ENCODE results near the gene SEPHS1. TPM values are rescaled to one million over a fixed set of nuclear protein-coding genes. Genes with fewer than 3 reads are reported as not detected.
"Not testable (repeated sequence)": the region's sequence is repeated elsewhere in the genome, so short reads cannot be mapped to it uniquely, and the experiment has no call there.

Gene SEPHS1
- polyA plus RNA-seq = 10 to 100 TPM; 14.3 to 19.3 (median 18.4) TPM

- DNase-seq = peak; percentile 71 to 77 (median 71)
- peak within 1 kb of the TSS; percentile 75 to 89 (median 85) for H3K27ac Mint-ChIP-seq
- H3K9me3 Mint-ChIP-seq = peaks cover 0 to 1% (median 0%) of the 10 kb centered on the region in 6 donors
- peaks cover 0 to 5% (median 0%) of the 10 kb centered on the region in 3 donors for H3K36me3 Mint-ChIP-seq
- H3K27me3 Mint-ChIP-seq (ENCODE audit: low read depth in 3 of 3) = peaks cover 9 to 20% (median 11%) of the 10 kb centered on the region in 3 donors
- H3K4me1 Mint-ChIP-seq = peaks cover 38 to 47% of the 10 kb centered on the region in 2 donors
- peak within 1 kb of the TSS; percentile 87 to 96 (median 93) for H3K4me3 Mint-ChIP-seq
Observed at GRCh38 chr10:13348216-13349017, at the start of gene SEPHS1. SEPHS1 (minus strand) TSS chr10:13348293; CDS start chr10:13344950, 3,343 bp downstream.

GRCh38 chr10:13397052-13397451 is 49.0 kb upstream of the SEPHS1 start:
- no peak for DNase-seq
- Mint-ChIP-seq H3K27me3 (ENCODE audit: low read depth in 3 of 3) (peaks cover 1 to 16% (median 11%) of the 10 kb centered on the region in 3 donors), H3K9me3 (no peaks in the 10 kb centered on the region), H3K4me3 (no peak overlapping the region), H3K4me1 (no peaks in the 10 kb centered on the region), H3K36me3 (no peaks in the 10 kb centered on the region), H3K27ac (no peak overlapping the region)

- Mint-ChIP-seq H3K4me3 (no peak overlapping the region), H3K27ac (no peak overlapping the region), H3K27me3 (ENCODE audit: low read depth in 3 of 3) (peaks cover 2 to 16% (median 11%) of the 10 kb centered on the region in 3 donors), H3K9me3 (no peaks in the 10 kb centered on the region), H3K36me3 (no peaks in the 10 kb centered on the region), H3K4me1 (no peaks in the 10 kb centered on the region)
- DNase-seq = no peak
Observed at GRCh38 chr10:13396369-13396768, 48.3 kb upstream of the SEPHS1 start.

DNA sequence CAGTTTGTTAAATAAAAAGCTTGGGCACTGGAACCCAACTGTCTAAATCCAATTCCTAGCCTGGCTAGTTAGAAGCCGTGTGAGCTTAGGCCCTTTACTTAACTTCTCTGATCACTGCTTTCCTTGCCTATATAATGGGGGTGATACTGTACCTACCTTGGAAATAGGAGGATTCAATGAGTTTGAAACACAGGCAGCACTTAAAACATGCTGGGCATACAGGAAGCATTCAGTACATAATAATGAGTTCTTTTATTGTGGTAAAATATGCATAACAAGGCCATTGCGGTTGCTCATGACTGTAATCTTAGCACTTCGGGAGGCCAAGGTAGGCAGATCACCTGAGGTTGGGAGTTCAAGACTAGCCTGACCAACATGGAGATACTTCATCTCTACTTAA is 47.4 kb upstream of the SEPHS1 start:
- Mint-ChIP-seq H3K4me1 (no peaks in the 10 kb centered on the region), H3K27me3 (ENCODE audit: low read depth in 3 of 3) (peaks cover 2 to 16% (median 11%) of the 10 kb centered on the region in 3 donors), H3K36me3 (no peaks in the 10 kb centered on the region), H3K27ac (no peak overlapping the region), H3K4me3 (no peak overlapping the region), H3K9me3 (no peaks in the 10 kb centered on the region)
- DNase-seq = no peak

- peaks cover 2 to 9% (median 6%) of the 10 kb centered on the region in 3 donors for H3K27me3 Mint-ChIP-seq (ENCODE audit: low read depth in 3 of 3)
- H3K4me3 Mint-ChIP-seq = no peak overlapping the region
- H3K36me3 Mint-ChIP-seq = no peaks in the 10 kb centered on the region
- no peak for DNase-seq
- H3K27ac Mint-ChIP-seq = no peak overlapping the region
- H3K4me1 Mint-ChIP-seq = no peaks in the 10 kb centered on the region
- no peaks in the 10 kb centered on the region for H3K9me3 Mint-ChIP-seq
Observed at GRCh38 chr10:13393640-13394039, 45.5 kb upstream of the SEPHS1 start.

DNA sequence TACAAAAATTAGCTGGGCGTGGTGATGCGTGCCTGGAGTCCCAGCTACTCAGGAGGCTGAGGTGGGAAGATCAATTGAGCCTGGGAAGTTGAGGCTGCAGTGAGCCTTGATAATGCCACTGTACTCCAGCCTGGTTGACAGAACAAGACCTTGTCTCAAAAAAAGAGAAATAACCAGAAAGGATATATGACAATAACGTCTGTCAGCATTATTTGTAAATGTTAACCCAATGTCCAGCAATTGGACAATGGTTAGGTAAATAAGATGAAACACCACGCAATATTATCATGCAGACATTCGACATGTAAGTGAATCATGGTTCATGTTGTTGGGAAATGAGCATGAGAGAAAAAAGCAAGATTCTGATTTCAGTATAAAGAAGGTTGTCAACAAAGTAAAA is 44.6 kb upstream of the SEPHS1 start:
- DNase-seq = no peak
- no peaks in the 10 kb centered on the region for H3K36me3 Mint-ChIP-seq
- H3K4me1 Mint-ChIP-seq = no peaks in the 10 kb centered on the region
- H3K4me3 Mint-ChIP-seq = no peak overlapping the region
- no peaks in the 10 kb centered on the region for H3K9me3 Mint-ChIP-seq
- peaks cover 2 to 14% (median 8%) of the 10 kb centered on the region in 3 donors for H3K27me3 Mint-ChIP-seq (ENCODE audit: low read depth in 3 of 3)
- no peak overlapping the region for H3K27ac Mint-ChIP-seq

DNA sequence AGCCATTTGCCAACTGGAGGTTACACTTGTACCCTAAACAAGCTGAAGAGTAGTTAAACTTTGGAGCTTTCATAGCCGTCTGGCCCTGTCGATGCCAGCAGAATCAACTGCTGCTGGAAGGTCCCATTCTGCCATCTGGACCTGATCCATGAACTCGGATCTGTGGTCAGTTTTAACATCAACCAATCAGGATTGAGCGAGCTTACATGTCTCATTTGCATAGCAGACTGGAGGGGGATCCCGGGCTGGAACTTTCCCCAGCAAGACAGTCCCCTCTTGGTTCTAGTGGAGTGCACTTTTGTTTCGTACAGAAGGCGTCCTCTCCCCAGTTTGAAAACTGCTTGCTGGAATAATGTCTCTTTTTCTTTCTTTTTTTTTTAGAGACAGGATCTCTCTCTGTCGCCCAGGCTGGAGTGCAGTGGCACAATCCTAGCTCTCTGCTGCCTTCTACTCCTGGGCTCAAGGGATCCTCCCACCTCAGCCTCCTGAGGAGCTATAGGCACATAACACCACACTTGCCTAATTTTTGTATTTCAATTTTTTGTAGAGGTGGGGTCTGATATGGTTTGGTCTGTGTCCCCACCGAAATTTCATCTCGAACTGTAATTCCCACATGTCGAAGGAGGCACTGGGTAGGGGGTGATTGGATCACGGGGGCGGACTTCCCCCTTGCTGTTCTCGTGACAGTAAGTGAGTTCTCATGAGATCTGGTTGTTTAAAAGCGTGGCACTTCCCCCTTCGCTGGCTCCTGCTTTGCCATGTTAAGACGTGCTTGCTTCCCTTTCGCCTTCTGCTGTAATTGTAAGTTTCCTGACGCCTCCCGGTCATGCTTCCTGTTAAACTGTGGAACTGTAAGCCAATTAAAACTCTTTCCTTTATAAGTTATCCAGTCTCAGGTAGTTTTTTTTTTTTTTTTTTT is 42.8 kb upstream of the SEPHS1 start:
- peaks cover 4 to 14% (median 8%) of the 10 kb centered on the region in 3 donors for H3K27me3 Mint-ChIP-seq (ENCODE audit: low read depth in 3 of 3)
- no peaks in the 10 kb centered on the region for H3K9me3 Mint-ChIP-seq
- H3K27ac Mint-ChIP-seq = no peak overlapping the region
- DNase-seq = no peak
- H3K4me3 Mint-ChIP-seq = no peak overlapping the region
- H3K36me3 Mint-ChIP-seq = no peaks in the 10 kb centered on the region
- no peaks in the 10 kb centered on the region for H3K4me1 Mint-ChIP-seq

- peaks cover 4 to 19% (median 7%) of the 10 kb centered on the region in 3 donors for H3K27me3 Mint-ChIP-seq (ENCODE audit: low read depth in 3 of 3)
- no peak overlapping the region for H3K27ac Mint-ChIP-seq
- H3K4me1 Mint-ChIP-seq = no peaks in the 10 kb centered on the region
- no peaks in the 10 kb centered on the region for H3K9me3 Mint-ChIP-seq
- no peaks in the 10 kb centered on the region for H3K36me3 Mint-ChIP-seq
- no peak overlapping the region for H3K4me3 Mint-ChIP-seq
- DNase-seq = no peak
Observed at GRCh38 chr10:13388478-13389230, 40.6 kb upstream of the SEPHS1 start.

DNA sequence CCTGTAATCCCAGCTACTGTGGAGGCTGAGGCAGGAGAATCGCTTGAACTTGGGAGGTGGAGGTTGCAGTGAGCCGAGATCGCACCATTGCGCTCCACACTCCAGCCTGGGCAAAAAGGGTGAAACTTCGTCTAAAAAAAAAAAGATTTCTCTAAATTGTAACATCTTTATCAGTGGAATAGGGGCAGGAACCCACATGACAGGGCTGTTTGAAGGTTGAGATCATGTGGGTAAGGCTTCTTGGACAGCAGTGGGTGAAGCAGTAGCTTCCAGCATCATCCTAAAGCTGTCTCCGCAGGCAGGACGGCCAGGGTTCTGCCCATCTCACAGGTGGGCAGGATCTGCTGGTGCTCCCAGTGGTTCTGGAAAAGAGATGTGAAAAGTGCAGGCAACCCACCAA is 37.9 kb upstream of the SEPHS1 start:
- no peaks in the 10 kb centered on the region for H3K9me3 Mint-ChIP-seq
- H3K4me1 Mint-ChIP-seq = peaks cover 3 to 9% of the 10 kb centered on the region in 2 donors
- H3K27ac Mint-ChIP-seq = no peak overlapping the region
- peaks cover 10 to 24% (median 15%) of the 10 kb centered on the region in 3 donors for H3K27me3 Mint-ChIP-seq (ENCODE audit: low read depth in 3 of 3)
- H3K4me3 Mint-ChIP-seq = no peak overlapping the region
- H3K36me3 Mint-ChIP-seq = no peaks in the 10 kb centered on the region
- no peak for DNase-seq

GRCh38 chr10:13383399-13383761 is 35.3 kb upstream of the SEPHS1 start:
- Mint-ChIP-seq H3K27ac (no peak overlapping the region), H3K27me3 (ENCODE audit: low read depth in 3 of 3) (peaks cover 10 to 39% (median 15%) of the 10 kb centered on the region in 3 donors), H3K9me3 (no peaks in the 10 kb centered on the region), H3K4me1 (peaks cover 3 to 9% of the 10 kb centered on the region in 2 donors), H3K4me3 (no peak overlapping the region), H3K36me3 (no peaks in the 10 kb centered on the region)
- DNase-seq = no peak

- no peak overlapping the region for H3K4me3 Mint-ChIP-seq
- no peaks in the 10 kb centered on the region for H3K9me3 Mint-ChIP-seq
- H3K27me3 Mint-ChIP-seq (ENCODE audit: low read depth in 3 of 3) = peaks cover 8 to 35% (median 15%) of the 10 kb centered on the region in 3 donors
- peaks cover 3 to 9% of the 10 kb centered on the region in 2 donors for H3K4me1 Mint-ChIP-seq
- DNase-seq = no peak
- no peaks in the 10 kb centered on the region for H3K36me3 Mint-ChIP-seq
- no peak overlapping the region for H3K27ac Mint-ChIP-seq
Observed at GRCh38 chr10:13382703-13383398, 34.8 kb upstream of the SEPHS1 start.

DNA sequence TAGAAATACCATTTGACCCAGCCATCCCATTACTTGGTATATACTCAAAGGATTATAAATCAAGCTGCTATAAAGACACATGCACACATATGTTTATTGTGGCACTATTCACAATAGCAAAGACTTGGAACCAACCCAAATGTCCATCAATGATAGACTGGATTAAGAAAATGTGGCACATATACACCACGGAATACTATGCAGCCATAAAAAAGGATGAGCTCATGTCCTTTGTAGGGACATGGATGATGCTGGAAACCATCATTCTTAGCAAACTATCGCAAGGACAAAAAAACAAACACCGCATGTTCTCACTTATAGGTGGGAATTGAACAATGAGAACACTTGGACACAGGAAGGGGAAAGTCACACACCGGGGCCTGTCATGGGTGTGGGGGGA is 31.0 kb upstream of the SEPHS1 start:
- DNase-seq, H3K4me1 Mint-ChIP-seq, H3K9me3 Mint-ChIP-seq, H3K36me3 Mint-ChIP-seq, H3K27ac Mint-ChIP-seq, H3K4me3 Mint-ChIP-seq: not testable (repeated sequence)
- H3K27me3 Mint-ChIP-seq (ENCODE audit: low read depth in 3 of 3) = peaks cover 12 to 23% (median 15%) of the 10 kb centered on the region in 3 donors

GRCh38 chr10:13376746-13377145 is 28.7 kb upstream of the SEPHS1 start:
- Mint-ChIP-seq H3K27ac (no peak overlapping the region), H3K27me3 (ENCODE audit: low read depth in 3 of 3) (peaks cover 6 to 15% (median 8%) of the 10 kb centered on the region in 3 donors), H3K4me3 (no peak overlapping the region), H3K36me3 (no peaks in the 10 kb centered on the region), H3K4me1 (no peaks in the 10 kb centered on the region), H3K9me3 (no peaks in the 10 kb centered on the region)
- DNase-seq = no peak
